Kidney (tissue), 14 donors: ENCODE data around the gene C13orf46. TPM values are rescaled to one million over a fixed set of nuclear protein-coding genes. Genes with fewer than 3 reads are reported as not detected.

Experiments used
- DNase-seq, 5 donors: peaks; one replicate each; pipeline ENCODE4 v3.0.0-alpha.2; 2013 to 2020
- FAIRE-seq: peaks from 2 replicates; lab custom pipeline; 2012; peaks lifted over from hg19 to GRCh38; lab: Jason Lieb, UNC
- H3K27ac ChIP-seq, 2 donors: one replicate each; pipeline ENCODE4 v1.7.0; 2013; ENCODE audit warnings: low read depth in 2 of 2, low read length in 2 of 2, inconsistent platforms in 1 of 2
- H3K27me3 ChIP-seq: one replicate; pipeline ENCODE4 v1.7.1; 2013; ENCODE audit warnings: low read length, inconsistent platforms; ENCODE audit not compliant: control insufficient read depth, insufficient read depth
- H3K36me3 ChIP-seq, 3 donors: one replicate each; pipeline versions ENCODE4 v1.7.0 to v1.7.1; 2013; ENCODE audit warnings: low read length in 3 of 3, control low read depth in 1 of 3, inconsistent platforms in 1 of 3; ENCODE audit not compliant: insufficient read depth in 3 of 3, control insufficient read depth in 2 of 3
- H3K4me1 ChIP-seq, 3 donors: one replicate each; pipeline versions ENCODE4 v1.7.0 to v1.7.1; 2013; ENCODE audit warnings: low read length in 3 of 3, inconsistent platforms in 1 of 3, low read depth in 1 of 3; ENCODE audit not compliant: control insufficient read depth in 2 of 3, insufficient read depth in 2 of 3
- H3K4me3 ChIP-seq, 3 donors: one replicate each; pipeline versions ENCODE4 v1.7.0 to v1.8.1; 2013; ENCODE audit warnings: low read length in 3 of 3, control low read depth in 1 of 3, inconsistent platforms in 1 of 3
- H3K9ac ChIP-seq, 3 donors: one replicate each; pipeline versions ENCODE4 v1.7.0 to v1.7.1; 2013; ENCODE audit warnings: low read length in 3 of 3, control low read depth in 1 of 3, inconsistent platforms in 1 of 3
- H3K9me3 ChIP-seq, 3 donors: one replicate each; pipeline versions ENCODE4 v1.7.0 to v1.7.1; 2013; ENCODE audit warnings: low read length in 3 of 3, control low read depth in 1 of 3, inconsistent platforms in 1 of 3; ENCODE audit not compliant: control insufficient read depth in 2 of 3, insufficient read depth in 1 of 3
- intact Hi-C: fragments of 100-400 bp; cut with DNase I; formaldehyde crosslinking; loops from one replicate; pipeline ENCODE4 v1.11.1; 2022
- polyA plus RNA-seq: library from polyadenylated mRNA; stranded (reverse); fragments of 350-450 nt; fragmentation: Illumina TruSeq; extraction: RNeasy Lipid Tissue Mini Kit (QIAGEN cat#74804); gene quantifications from one replicate; pipeline ENCODE4 v1.2.3, GENCODE V29; 2014; ENCODE audit warnings: low read depth, low replicate concordance; ENCODE audit not compliant: insufficient read depth
- total RNA-seq: library from RNA; stranded (reverse); fragmentation: NEBNext Ultra II Directional; extraction: Animal tissue kit (Norgen Biotek cat#: 25700); gene quantifications from one replicate; pipeline ENCODE4 v1.2.1, GENCODE V29; 2021
- TF ChIP-seq, protein P1 (sequence below): IDR thresholded peaks from 3 replicates; pipeline ENCODE4 v1.5.1; 2012; ENCODE audit warnings: mild to moderate bottlenecking, moderate library complexity, borderline replicate concordance; ENCODE audit not compliant: insufficient read depth; ENCODE audit errors: extremely low read depth
- donor health status: control.
- donor health status: control.
- donor health status: control.
- donor health status: control.
- donor health status: control.
- donor health status: DM: yes; HTN: yes; CAD: no.
- donor health status: Normal renal cell carcinoma (clear cell type).

Gene C13orf46
- total and polyA plus RNA-seq, 2 donors from 2014 or later = 1.1 TPM; not detected in 1

DNA sequence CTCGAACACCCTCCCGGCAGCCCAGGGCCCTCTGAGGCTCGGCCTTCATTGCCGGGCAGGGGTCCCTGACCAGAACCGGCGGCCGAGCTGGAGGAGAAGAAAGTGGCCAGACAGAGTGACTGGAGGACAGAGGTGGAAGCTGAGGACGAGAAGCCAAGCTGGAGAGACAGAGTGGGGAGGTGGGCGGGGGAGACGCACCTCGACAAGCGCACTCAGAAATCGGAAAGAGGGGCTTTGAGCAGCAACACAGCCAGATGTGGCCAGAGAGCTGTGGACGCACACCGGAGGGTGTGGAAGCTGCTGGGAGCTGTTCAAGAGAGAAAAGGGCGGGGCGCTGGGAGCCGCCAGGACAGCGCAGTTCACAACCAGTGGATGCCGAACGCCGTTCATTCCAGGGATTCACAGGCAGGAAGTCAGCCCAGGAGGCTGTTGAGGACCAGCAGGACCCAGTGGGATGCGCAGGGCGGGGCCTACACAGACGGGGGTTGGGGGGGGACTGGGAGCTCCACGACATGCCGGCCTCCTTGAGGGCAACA lies 28.2 kb upstream of the C13orf46 start:
- intact Hi-C loops = no loop called here
- H3K27me3 ChIP-seq = no peaks in the 10 kb centered on the region
- TF ChIP-seq, protein P1, sequence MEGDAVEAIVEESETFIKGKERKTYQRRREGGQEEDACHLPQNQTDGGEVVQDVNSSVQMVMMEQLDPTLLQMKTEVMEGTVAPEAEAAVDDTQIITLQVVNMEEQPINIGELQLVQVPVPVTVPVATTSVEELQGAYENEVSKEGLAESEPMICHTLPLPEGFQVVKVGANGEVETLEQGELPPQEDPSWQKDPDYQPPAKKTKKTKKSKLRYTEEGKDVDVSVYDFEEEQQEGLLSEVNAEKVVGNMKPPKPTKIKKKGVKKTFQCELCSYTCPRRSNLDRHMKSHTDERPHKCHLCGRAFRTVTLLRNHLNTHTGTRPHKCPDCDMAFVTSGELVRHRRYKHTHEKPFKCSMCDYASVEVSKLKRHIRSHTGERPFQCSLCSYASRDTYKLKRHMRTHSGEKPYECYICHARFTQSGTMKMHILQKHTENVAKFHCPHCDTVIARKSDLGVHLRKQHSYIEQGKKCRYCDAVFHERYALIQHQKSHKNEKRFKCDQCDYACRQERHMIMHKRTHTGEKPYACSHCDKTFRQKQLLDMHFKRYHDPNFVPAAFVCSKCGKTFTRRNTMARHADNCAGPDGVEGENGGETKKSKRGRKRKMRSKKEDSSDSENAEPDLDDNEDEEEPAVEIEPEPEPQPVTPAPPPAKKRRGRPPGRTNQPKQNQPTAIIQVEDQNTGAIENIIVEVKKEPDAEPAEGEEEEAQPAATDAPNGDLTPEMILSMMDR = no peak
- no peaks in the 10 kb centered on the region for H3K36me3 ChIP-seq
- no peaks in the 10 kb centered on the region for H3K9me3 ChIP-seq
- no peak overlapping the region for H3K27ac ChIP-seq
- H3K9ac ChIP-seq = no peak overlapping the region
- H3K4me3 ChIP-seq = no peak overlapping the region
- FAIRE-seq = no peak
- peak in 1 of 5 donors; percentile 56 for DNase-seq
- peaks cover 0 to 8% (median 0%) of the 10 kb centered on the region in 3 donors for H3K4me1 ChIP-seq

DNA sequence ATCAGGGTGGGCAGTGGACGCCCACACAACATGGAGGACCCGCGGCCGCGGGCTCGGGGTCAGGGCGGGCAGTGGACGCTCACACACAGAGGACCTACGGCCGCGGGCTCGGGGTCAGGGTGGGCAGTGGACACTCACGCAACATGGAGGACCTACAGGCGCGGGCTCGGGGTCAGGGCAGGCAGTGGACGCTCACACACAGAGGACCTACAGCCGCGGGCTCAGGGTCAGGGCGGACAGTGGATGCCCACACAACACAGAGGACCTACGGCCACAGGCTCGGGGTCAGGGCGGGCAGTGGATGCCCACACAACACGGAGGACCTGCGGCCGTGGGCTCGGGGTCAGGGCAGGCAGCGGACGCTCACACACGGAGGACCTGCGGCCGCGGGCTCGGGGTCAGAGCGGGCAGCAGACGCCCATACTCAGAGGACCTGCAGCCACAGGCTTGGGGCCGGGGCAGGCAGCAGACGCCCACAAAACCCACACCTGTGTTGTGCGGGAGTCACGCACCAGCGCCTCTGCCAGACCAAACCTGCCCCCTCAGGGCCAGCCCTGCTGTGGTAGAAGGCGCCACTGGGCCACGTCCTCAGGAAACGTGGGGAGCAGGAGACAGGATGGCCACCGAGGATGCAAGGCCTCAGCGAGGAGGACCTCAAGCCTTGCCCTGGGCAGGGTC lies 27.6 kb upstream of the C13orf46 start:
- no peaks in the 10 kb centered on the region for H3K9me3 ChIP-seq
- intact Hi-C loops = no loop called here
- H3K36me3 ChIP-seq = no peaks in the 10 kb centered on the region
- H3K27me3 ChIP-seq = no peaks in the 10 kb centered on the region
- peaks cover 0 to 8% (median 0%) of the 10 kb centered on the region in 3 donors for H3K4me1 ChIP-seq
- DNase-seq (peak in 1 of 5 donors; percentile 76), FAIRE-seq (no peak)
- no peak overlapping the region for H3K9ac ChIP-seq
- H3K27ac ChIP-seq = no peak overlapping the region
- H3K4me3 ChIP-seq = no peak overlapping the region
- TF ChIP-seq, protein P1 = no peak

DNA sequence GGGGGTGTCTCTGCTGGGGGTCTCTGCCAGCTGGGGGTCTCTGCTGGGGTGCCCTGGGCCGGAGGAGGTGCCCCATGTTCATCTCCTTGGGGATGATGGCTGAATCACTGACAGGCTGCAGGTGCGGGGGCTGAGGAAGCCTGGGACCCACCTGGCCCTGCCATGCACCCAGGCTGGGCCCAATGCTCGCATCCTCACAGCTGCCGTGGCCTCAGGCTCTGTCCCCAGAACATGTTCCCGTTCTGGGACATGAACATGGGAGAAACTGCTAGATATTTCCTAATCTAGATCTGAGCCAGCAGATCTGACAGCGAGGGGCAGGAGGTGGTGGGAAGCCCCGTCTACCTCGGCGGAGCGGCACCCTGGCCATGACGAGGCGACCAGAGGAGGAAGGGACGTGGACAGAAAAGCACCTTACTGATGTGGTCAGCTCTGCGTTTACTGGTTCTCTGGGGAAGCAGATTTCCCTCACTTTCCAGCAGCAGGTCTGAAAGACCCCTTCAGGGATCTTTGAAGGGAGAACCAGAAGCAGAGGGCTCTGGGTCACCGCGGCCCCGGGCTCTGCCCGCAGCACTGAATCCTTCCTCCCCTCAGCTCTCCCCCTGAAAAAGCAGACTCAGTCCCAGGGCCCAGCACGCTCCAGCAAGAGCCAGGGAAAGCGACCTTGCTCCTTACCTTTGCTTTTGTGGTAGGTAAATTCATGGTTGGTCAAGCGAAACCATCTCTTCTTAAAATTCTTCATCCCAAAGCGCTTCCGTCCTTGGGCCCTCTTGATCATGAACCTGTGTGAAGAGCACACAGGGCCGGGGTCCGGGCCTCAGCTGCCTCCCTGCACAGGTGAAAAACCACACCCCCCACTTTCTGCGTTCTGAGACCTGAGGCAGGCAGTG lies 26.5 kb upstream of the C13orf46 start:
- intact Hi-C loops = no loop called here
- no peak for FAIRE-seq

More for the DNA sequence above, 26.5 kb upstream of the C13orf46 start:
- Histone ChIP-seq H3K9ac (no peak overlapping the region), H3K36me3 (no peaks in the 10 kb centered on the region), H3K27ac (no peak overlapping the region), H3K4me3 (no peak overlapping the region), H3K9me3 (no peaks in the 10 kb centered on the region), H3K27me3 (no peaks in the 10 kb centered on the region), H3K4me1 (peaks cover 0 to 8% (median 0%) of the 10 kb centered on the region in 3 donors)
- TF ChIP-seq, protein P1 = no peak
- peak in 1 of 5 donors; percentile 54 for DNase-seq
